ENCODE measurements around the gene ZP1. TPM values are rescaled to one million over a fixed set of nuclear protein-coding genes. Genes with fewer than 3 reads are reported as not detected.

The ZP1 gene
- total and polyA plus RNA-seq, 2 experiments from 2014 or later: not detected

GRCh38 chr11:60922906-60923305 is 55.6 kb downstream of the ZP1 start (continued):
- TF ChIP-seq REST (IDR thresholded peaks at IDR 0.05; ENCODE audit: unreplicated experiment) (no peak), ETS1 (IDR thresholded peaks at IDR 0.05) (no peak)

- DNase-seq (ENCODE audit: low spot score): no peak
- peak overlapping the region; percentile 91; the same call in 1 of the 2 replicates for H3K4me3 ChIP-seq
- TF ChIP-seq STAT1 (IDR thresholded peaks at IDR 0.05; ENCODE audit: unreplicated experiment) (no peak), ZNF462 (CRISPR knock-in tag; IDR thresholded peaks at IDR 0.05) (no peak), ETS1 (IDR thresholded peaks at IDR 0.05) (no peak), REST (IDR thresholded peaks at IDR 0.05; ENCODE audit: unreplicated experiment) (no peak), EZH2phosphoT487 (IDR thresholded peaks at IDR 0.05; ENCODE audit: unreplicated experiment) (no peak), ZNF331 (CRISPR knock-in tag; IDR thresholded peaks at IDR 0.05; ENCODE audit: low read depth) (no peak), CREB1 (CRISPR knock-in tag; IDR thresholded peaks at IDR 0.05; ENCODE audit: low read depth) (no peak)
These were observed 56.0 kb downstream of the ZP1 start for GRCh38 chr11:60923326-60923725.

More at GRCh38 chr11:60923326-60923725, 56.0 kb downstream of the ZP1 start:
- no peaks in the 10 kb centered on the region; the same call in 2 of the 3 replicates for H3K9me3 Mint-ChIP-seq
- Histone ChIP-seq H4K20me1 (replicated peaks; ENCODE audit: insufficient read depth) (peaks cover 10% of the 10 kb centered on the region; the same call in 1 of the 2 replicates), H3K27ac (ENCODE audit: low read depth) (no peak overlapping the region), H3K36me3 (ENCODE audit: insufficient read depth) (no peaks in the 10 kb centered on the region), H3K9me2 (ENCODE audit: insufficient read depth) (no peaks in the 10 kb centered on the region), H2AFZ (no peak overlapping the region), H3K4me1 (ENCODE audit: insufficient read depth) (peaks cover 7% of the 10 kb centered on the region), H3F3A (replicated peaks; ENCODE audit: low read depth) (no peaks in the 10 kb centered on the region), H3K79me2 (replicated peaks; ENCODE audit: insufficient read depth) (peaks cover 13% of the 10 kb centered on the region; the same call in 1 of the 2 replicates), H3K4me2 (peak overlapping the region; percentile 90; the same call in 1 of the 2 replicates), H3K27me3 (ENCODE audit: insufficient read depth) (peaks cover 10% of the 10 kb centered on the region; the same call in 1 of the 2 replicates)
- no peak overlapping the region for H3K27ac Mint-ChIP-seq
- ATAC-seq: no peak
- H3K27me3 Mint-ChIP-seq (ENCODE audit: insufficient read depth, low read depth, poor library complexity): peaks cover 15% of the 10 kb centered on the region
- peaks cover 50% of the 10 kb centered on the region for H3K36me3 Mint-ChIP-seq (ENCODE audit: low read depth)
- H3K4me3 Mint-ChIP-seq: peak overlapping the region; percentile 53; the same call in 2 of the 3 replicates
- peaks cover 25% of the 10 kb centered on the region for H3K4me1 Mint-ChIP-seq

All from GM23338 (cell line).